GM12801 (cell line): ENCODE data around the gene PARP2.

Experiments used
- CTCF ChIP-seq: IDR thresholded peaks from one replicate; pipeline ENCODE4 v1.5.1; 2011; ENCODE audit warnings: control low read depth; ENCODE audit not compliant: insufficient read length; ENCODE audit errors: extremely low read depth

The PARP2 gene

GRCh38 chr14:20332788-20333493, 10.5 kb upstream of the PARP2 start, which contains the start of gene CCNB1IP1:
CCNB1IP1 (minus strand) TSS chr14:20333279; CDS start chr14:20316523, 16,756 bp downstream.
- TF ChIP-seq CTCF = no peak

- TF ChIP-seq CTCF = no peak
Measured at GRCh38 chr14:20333494-20333841, 10.0 kb upstream of the PARP2 start.

- TF ChIP-seq CTCF = no peak
Measured at GRCh38 chr14:20334017-20334416, 9.4 kb upstream of the PARP2 start.

GRCh38 chr14:20341646-20342045, 1.8 kb upstream of the PARP2 start:
- no peak for TF ChIP-seq CTCF

GRCh38 chr14:20343862-20344220, 406 bp downstream of the PARP2 start:
- no peak for TF ChIP-seq CTCF

GRCh38 chr14:20345366-20345765, 1.9 kb downstream of the PARP2 start:
- TF ChIP-seq CTCF = no peak

- TF ChIP-seq CTCF = no peak
Measured at GRCh38 chr14:20346713-20347112, 3.3 kb downstream of the PARP2 start.
